ENCODE results near the gene LRRC43. TPM values are rescaled to one million over a fixed set of nuclear protein-coding genes. Genes with fewer than 3 reads are reported as not detected.

Gene LRRC43
- total RNA-seq, 1 donor from 2014 or later: 0.24 TPM

DNA sequence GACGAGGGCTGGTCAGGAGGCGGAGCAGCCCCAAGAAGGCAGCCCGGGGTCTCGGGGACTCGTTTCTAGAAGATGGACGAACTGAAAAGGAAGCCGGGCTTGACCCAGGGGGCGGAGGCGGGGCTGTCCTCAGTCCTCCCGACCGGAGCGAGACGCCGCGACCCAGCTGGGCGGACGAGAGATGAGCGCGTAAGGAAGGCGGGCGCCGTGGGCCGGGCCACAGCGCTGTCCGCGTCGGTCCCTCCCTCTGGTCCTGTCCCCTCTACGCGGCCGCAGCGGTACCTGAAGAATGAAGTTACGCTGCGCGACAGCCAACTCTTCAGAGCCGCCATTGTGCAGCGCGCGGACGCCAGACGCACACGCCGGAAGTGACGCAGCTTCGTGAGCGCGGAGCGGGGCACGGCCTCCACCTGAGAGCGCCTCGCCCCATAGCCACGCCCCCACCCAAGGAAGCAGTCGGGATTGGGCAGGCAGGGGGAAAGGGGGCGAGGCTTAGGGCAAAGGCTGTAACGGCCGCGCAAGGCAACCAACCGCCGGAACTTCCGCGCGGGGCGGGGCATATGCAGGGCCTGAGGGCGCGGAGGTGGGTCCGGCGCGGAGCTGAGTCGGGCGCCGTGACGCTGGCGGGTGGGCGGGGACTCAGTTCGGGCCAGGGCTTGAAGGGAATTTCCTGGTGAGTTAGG is 42.9 kb downstream of the LRRC43 start, which contains the start of gene DIABLO:
Gene DIABLO, minus strand, starts transcription at position 370 of the 683 bp plus-strand sequence. Its CDS starts 38 bp downstream, at position 332.
- H3K27me3 ChIP-seq: peaks cover 7% of the 10 kb centered on the region
- peaks cover 36% of the 10 kb centered on the region for H4K20me1 ChIP-seq (ENCODE audit: low read depth)
- Mint-ChIP-seq H3K27me3 (ENCODE audit: insufficient read depth, low read depth) (peaks cover 2% of the 10 kb centered on the region), H3K36me3 (peaks cover 18% of the 10 kb centered on the region), H3K4me1 (peaks cover 26% of the 10 kb centered on the region), H3K4me3 (peak within 1 kb of the TSS; percentile 97), H3K27ac (peak within 1 kb of the TSS; percentile 94), H3K9me3 (no peaks in the 10 kb centered on the region)
- peak within 1 kb of the TSS; percentile 97 for H3K27ac ChIP-seq
- H3K9ac ChIP-seq: peak within 1 kb of the TSS; percentile 88
- no peaks in the 10 kb centered on the region for H3K9me3 ChIP-seq (ENCODE audit: low read depth)
- peaks cover 43% of the 10 kb centered on the region for H3K79me2 ChIP-seq (ENCODE audit: low read depth)
- TF ChIP-seq EZH2phosphoT487 (IDR thresholded peaks at IDR 0.05): no peak
- TF ChIP-seq, protein P1, sequence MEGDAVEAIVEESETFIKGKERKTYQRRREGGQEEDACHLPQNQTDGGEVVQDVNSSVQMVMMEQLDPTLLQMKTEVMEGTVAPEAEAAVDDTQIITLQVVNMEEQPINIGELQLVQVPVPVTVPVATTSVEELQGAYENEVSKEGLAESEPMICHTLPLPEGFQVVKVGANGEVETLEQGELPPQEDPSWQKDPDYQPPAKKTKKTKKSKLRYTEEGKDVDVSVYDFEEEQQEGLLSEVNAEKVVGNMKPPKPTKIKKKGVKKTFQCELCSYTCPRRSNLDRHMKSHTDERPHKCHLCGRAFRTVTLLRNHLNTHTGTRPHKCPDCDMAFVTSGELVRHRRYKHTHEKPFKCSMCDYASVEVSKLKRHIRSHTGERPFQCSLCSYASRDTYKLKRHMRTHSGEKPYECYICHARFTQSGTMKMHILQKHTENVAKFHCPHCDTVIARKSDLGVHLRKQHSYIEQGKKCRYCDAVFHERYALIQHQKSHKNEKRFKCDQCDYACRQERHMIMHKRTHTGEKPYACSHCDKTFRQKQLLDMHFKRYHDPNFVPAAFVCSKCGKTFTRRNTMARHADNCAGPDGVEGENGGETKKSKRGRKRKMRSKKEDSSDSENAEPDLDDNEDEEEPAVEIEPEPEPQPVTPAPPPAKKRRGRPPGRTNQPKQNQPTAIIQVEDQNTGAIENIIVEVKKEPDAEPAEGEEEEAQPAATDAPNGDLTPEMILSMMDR (IDR thresholded peaks at IDR 0.05): no peak
- no peak for TF ChIP-seq EZH2 (IDR thresholded peaks at IDR 0.05)
- peaks cover 40% of the 10 kb centered on the region for H3F3A ChIP-seq (ENCODE audit: low read depth)
- peaks cover 9% of the 10 kb centered on the region for H3K36me3 ChIP-seq
- peaks cover 24% of the 10 kb centered on the region for H3K4me1 ChIP-seq
- peak; percentile 100 for DNase-seq (ENCODE audit: low spot score)
- peak within 1 kb of the TSS; percentile 95 for H2AFZ ChIP-seq (replicated peaks)
- peak within 1 kb of the TSS; percentile 99 for H3K4me3 ChIP-seq
- peak within 1 kb of the TSS; percentile 98 for H3K4me2 ChIP-seq

DNA sequence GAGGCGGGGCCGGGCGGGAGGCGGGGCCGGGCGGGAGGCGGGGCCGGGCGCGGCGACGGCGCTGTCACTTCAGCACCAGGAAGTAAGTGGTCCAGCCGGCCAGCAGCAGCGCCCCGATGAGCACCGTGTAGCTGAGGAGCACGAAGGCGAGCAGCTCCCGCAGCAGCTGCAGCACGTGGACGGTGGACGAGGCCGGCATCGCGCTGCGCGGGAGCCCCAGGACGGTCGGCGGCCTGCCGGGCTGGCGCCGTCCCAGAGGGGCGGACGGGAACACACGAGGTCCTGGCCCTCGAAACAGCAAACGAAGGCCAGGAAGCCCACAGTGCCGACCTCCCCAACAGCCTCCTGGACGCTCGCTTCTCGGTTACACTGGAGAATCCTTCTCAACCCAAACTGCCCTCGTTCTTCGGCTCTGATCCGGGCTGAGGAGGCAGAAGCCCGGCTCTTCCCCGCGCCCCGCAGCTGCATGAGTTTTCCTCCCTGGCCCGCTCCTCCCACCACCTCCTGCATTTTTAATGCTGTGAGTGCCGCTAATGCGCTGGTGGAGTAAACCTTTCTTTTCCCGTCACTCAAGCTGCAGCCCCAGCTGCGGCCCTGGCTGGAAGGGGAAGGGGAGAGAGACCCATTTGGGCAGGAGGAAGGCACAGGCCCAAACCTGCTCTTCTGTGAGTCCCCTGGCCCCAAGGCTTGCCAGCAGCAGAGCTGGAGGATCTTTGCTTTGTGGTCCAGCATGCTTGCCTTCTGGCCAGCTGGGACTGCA is 43.6 kb downstream of the LRRC43 start:
- peaks cover 26% of the 10 kb centered on the region for H3K4me1 Mint-ChIP-seq

DNA sequence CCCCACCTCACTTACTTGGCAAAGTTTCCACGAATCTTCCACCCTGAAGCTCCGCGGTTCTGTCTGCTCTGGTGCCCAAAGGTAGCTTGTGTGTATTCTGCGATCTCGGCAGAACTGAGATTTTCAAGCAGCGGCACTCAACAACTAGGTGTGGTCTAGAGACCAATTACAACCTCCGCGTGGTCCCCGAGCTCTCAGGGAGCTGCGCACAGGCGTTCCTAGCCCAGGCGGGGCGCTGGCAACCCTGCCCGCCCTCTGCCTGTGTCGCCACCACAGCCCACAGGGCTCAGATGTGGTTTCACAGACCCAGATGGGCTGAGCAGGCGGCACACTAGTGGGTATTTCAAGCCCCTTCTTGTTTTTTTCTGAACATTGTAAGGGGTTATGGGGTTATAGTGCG is 44.4 kb downstream of the LRRC43 start:
- Histone ChIP-seq H3K79me2 (ENCODE audit: low read depth) (peaks cover 28% of the 10 kb centered on the region), H3K27ac (no peak overlapping the region), H3K27me3 (peaks cover 7% of the 10 kb centered on the region), H3K36me3 (no peaks in the 10 kb centered on the region), H3K4me3 (no peak overlapping the region), H3K4me1 (peaks cover 24% of the 10 kb centered on the region), H3K4me2 (no peak overlapping the region), H2AFZ (replicated peaks) (no peak overlapping the region), H3F3A (ENCODE audit: low read depth) (peaks cover 40% of the 10 kb centered on the region), H3K9me3 (ENCODE audit: low read depth) (no peaks in the 10 kb centered on the region), H3K9ac (no peak overlapping the region), H4K20me1 (ENCODE audit: low read depth) (peaks cover 33% of the 10 kb centered on the region)
- H3K36me3 Mint-ChIP-seq: peaks cover 14% of the 10 kb centered on the region
- H3K4me3 Mint-ChIP-seq: peak overlapping the region; percentile 78
- H3K9me3 Mint-ChIP-seq: no peaks in the 10 kb centered on the region
- TF ChIP-seq EZH2phosphoT487 (IDR thresholded peaks at IDR 0.05): no peak
- TF ChIP-seq, protein P1 (IDR thresholded peaks at IDR 0.05): no peak
- TF ChIP-seq EZH2 (IDR thresholded peaks at IDR 0.05): no peak
- H3K27me3 Mint-ChIP-seq (ENCODE audit: insufficient read depth, low read depth): peaks cover 2% of the 10 kb centered on the region
- no peak overlapping the region for H3K27ac Mint-ChIP-seq
- peaks cover 26% of the 10 kb centered on the region for H3K4me1 Mint-ChIP-seq
- DNase-seq (ENCODE audit: low spot score): no peak

More for the DNA sequence above, 43.6 kb downstream of the LRRC43 start:
- Histone ChIP-seq H3K27ac (no peak overlapping the region), H3K9ac (no peak overlapping the region), H3K36me3 (peaks cover 5% of the 10 kb centered on the region), H3K4me1 (peaks cover 24% of the 10 kb centered on the region), H4K20me1 (ENCODE audit: low read depth) (peaks cover 36% of the 10 kb centered on the region), H3K27me3 (peaks cover 7% of the 10 kb centered on the region), H2AFZ (replicated peaks) (no peak overlapping the region), H3F3A (ENCODE audit: low read depth) (peaks cover 40% of the 10 kb centered on the region), H3K9me3 (ENCODE audit: low read depth) (no peaks in the 10 kb centered on the region), H3K4me3 (peak overlapping the region; percentile 27), H3K79me2 (ENCODE audit: low read depth) (peaks cover 36% of the 10 kb centered on the region), H3K4me2 (peak overlapping the region; percentile 62)
- no peak for DNase-seq (ENCODE audit: low spot score)
- peaks cover 2% of the 10 kb centered on the region for H3K27me3 Mint-ChIP-seq (ENCODE audit: insufficient read depth, low read depth)
- H3K4me3 Mint-ChIP-seq: peak overlapping the region; percentile 97
- TF ChIP-seq, protein P1 (IDR thresholded peaks at IDR 0.05): no peak
- TF ChIP-seq EZH2phosphoT487 (IDR thresholded peaks at IDR 0.05) (no peak), EZH2 (IDR thresholded peaks at IDR 0.05) (no peak)
- no peak overlapping the region for H3K27ac Mint-ChIP-seq
- H3K36me3 Mint-ChIP-seq: peaks cover 13% of the 10 kb centered on the region
- H3K9me3 Mint-ChIP-seq: no peaks in the 10 kb centered on the region

Data from neural progenitor cell (in vitro differentiated cells).